ENCODE measurements around the gene ERG28. TPM values are rescaled to one million over a fixed set of nuclear protein-coding genes. Genes with fewer than 3 reads are reported as not detected.

The ERG28 gene
- 12.2 to 17.0 TPM (median 16.5 TPM) in 5 replicates for total RNA-seq (2022; extraction: Qiagen RNA extraction)

GRCh38 chr14:75660630-75661498 lies at the start of gene ERG28, which contains the start of gene TTLL5:
TSS of gene ERG28 (minus strand) at chr14:75660876. CDS start at chr14:75657502, 3,374 bp downstream.
TSS of gene TTLL5 (plus strand) at chr14:75661246. CDS start at chr14:75663150, 1,904 bp downstream.

Other genes with a start within 250 kb of the ERG28 start
- gene JDP2, start 232.9 kb downstream of the ERG28 start, total RNA-seq (2022; extraction: Qiagen RNA extraction) = 26.3 to 39.7 TPM (median 36.0 TPM) in 5 replicates
- 0.10 TPM in 1 of 5 replicates, not detected in the others for gene BATF, start 138.4 kb downstream of the ERG28 start, total RNA-seq (2022; extraction: Qiagen RNA extraction)
- 11.1 to 14.2 TPM (median 12.5 TPM) in 5 replicates for gene FLVCR2, start 82.3 kb downstream of the ERG28 start, total RNA-seq (2022; extraction: Qiagen RNA extraction)
- 11.5 to 14.8 TPM (median 12.6 TPM) in 5 replicates for gene TTLL5, start 370 bp upstream of the ERG28 start, total RNA-seq (2022; extraction: Qiagen RNA extraction)

Measured in A549 treated with Hydrocortisone at 1 μM for 4 hours (cell line).